Middle frontal gyrus (tissue), 1 donor: Measurements from ENCODE around the gene KISS1R.

Source experiments
- DNase-seq: peaks from one replicate; pipeline ENCODE4 v3.0.0-alpha.2; 2015; ENCODE audit warnings: low spot score; ENCODE audit errors: extremely low spot score

Gene KISS1R

GRCh38 chr19:899336-900042, 17.6 kb upstream of the KISS1R start:
- DNase-seq = no peak

DNA sequence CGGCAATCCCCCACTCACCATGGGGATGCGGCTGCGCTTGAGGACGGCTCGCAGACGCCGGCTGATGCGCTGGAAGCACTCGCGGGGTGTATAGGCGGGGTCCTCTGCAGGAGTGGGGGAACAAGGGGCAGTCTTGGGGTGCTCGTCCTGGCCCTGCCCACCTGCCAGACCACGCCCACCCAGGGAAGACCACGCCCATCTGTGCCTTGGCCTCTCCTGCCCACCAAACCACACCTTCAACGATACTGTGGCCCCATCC, 17.2 kb upstream of the KISS1R start:
- DNase-seq = no peak

- no peak for DNase-seq
These were observed 16.6 kb upstream of the KISS1R start for GRCh38 chr19:900302-901111.

- no peak for DNase-seq
These were observed 15.7 kb upstream of the KISS1R start for GRCh38 chr19:901216-902092.

DNA sequence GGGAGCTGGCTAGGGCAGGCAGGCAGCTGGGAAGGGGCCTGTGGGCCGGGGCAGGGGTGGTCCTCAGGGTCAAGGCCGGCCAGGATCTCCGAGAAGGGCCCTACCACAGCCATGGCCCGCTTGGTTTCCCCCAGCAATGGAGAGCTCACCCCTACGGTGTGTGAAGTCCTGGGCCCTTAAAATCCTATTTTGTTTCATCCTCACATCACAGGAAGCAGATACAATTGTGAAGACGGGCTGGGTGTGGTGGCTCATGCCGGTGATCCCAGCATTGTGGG, 15.1 kb upstream of the KISS1R start:
- no peak for DNase-seq

DNA sequence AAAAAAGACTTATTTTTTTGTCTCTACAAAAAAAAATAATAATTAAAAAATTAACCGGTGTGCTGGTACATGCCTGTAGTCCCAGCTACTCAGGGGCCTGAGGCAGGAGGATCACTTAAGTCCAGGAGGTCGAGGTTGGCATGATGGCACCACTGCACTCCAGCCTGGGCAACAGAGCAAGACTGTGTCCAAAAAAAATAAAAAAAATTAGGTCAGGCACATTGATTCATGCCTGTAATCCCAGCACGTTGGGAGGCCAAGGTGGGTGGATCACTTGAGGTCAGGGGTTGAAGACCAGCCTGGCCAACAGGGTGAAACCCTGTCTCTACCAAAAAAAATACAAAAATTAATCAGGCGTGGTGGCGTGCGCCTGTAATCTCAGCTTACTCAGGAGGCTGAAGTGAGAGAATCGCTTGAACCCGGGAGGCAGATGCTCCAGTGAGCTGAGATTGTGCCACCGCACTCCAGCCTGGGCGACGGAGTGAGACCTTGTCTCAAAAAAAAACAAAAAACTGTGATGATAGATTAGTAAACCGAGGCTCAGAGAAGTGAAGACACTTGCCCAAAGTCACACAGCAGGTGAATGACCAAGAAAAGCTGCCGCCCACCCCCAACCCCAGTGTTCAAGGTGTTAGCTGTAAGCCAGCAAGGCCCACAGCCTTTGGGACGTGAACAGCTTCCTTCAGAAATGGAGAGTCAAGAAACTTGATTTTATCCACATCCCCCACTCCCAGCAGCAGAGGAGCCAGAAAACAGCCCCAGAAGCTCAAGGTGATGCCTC, 14.5 kb upstream of the KISS1R start:
- no peak for DNase-seq

- no peak for DNase-seq
These were observed 13.8 kb upstream of the KISS1R start for GRCh38 chr19:903266-903797.

DNA sequence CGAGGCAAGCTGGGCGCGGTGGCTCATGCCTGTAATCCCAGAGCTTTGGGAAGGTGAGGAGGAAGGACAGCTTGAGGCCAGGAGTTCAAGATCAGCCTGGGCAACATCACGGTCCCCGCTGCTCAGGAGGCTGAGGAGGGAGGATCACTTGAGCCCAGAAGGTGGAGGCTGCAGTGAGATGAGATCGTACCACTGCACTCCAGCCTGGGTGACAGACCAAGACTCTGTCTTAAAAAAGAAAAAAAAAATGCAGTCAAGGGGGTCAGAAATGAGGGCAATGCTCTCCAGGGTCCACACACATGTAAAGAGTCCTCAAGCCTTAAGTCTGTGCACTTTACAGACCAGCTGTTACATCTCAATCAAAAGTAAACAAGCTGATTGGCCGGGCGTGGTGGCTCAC, 12.6 kb upstream of the KISS1R start:
- no peak for DNase-seq

DNA sequence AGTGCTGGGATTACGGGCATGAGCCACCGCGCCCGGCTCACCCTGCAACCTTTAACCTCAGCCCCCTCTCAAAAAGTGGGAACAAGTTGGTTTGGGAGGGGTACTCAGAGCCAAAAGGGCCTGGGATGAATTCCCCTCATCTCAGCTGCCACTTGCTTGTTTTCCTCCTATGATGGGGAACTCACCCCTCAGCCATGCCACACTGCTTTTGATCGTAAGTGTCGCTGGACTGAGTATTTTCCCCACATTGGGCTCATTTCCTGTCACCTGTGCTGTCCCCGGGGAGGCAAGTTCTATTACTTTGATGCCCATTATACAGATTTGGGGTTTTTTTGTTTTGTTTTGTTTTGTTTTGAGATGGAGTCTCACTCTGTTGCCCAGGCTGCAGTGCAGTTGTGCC, 10.7 kb upstream of the KISS1R start:
- no peak for DNase-seq

GRCh38 chr19:907183-907853, 9.8 kb upstream of the KISS1R start:
- no peak for DNase-seq

DNA sequence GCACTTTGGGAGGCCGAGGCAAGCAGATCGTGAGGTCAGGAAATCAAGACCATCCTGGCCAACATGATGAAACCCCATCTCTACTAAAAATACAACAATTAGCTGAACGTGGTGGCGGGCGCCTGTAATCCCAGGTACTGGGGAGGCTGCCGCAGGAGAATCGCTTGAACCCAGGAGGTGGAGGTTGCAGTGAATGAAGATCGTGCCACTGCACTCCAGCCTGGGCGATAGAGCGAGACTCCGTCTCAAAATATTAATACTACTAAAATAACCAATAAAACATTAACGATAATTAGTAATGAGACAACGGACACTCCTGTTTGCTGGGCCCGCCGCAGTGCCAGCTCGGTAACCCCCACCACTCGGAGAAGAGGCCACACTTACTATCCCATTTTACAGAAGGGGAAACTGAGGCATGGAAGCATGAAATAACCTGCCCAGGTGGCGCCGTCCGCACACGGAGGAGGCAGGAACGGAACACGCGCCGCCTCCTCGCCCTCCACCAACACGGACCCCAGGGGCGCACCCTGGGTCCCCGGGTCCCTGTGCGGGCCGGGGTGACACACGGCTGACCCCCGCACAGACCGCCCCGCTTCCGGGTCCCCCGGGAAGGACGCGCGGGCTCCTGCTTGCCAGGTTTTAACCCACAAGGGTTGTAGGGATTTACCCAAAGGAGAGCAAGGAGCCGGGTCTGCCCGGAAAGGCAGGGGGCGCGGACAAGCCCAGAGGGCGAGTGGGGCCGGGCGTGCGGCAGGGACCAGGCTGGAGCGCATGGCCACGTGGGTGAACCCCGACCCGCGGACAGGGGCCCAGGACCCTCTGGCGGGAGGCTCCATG, 5.7 kb upstream of the KISS1R start:
- DNase-seq = no peak

GRCh38 chr19:912181-913079, 4.7 kb upstream of the KISS1R start:
- no peak for DNase-seq

DNA sequence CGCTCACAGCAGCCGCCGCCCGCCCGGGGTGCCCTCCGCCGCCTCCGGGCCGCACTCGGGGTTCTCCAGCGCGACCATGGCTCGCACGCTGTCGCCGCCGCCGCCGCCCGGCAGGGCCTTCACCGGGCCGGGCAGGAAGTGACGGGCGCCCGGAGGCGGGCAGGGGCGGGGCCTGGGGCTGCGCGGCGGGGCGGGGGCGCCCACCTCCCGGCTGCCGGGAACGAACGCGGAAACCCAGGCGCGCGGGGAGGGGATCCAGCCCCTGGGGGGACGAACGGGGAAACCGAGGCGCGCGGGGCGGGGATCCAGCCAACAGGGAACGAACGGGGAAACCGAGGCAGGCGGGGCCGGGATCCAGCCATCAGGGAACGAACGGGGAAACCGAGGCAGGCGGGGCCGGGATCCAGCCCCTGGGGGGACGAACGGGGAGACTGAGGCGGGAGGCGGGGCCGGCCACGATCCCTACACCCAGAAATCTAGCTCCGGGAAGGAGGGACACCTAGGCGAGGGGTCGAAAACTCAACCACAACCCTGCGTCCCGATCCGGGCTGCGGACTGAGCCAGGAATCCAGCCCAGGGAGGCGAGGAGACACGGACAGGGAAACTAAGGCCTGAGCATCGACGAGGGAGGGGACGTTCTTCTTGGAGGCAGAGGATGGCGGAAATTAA, 3.9 kb upstream of the KISS1R start, which contains the start of gene R3HDM4:
Gene R3HDM4, minus strand, starts transcription at position 140 of the 669 bp plus-strand sequence. Its CDS starts 62 bp downstream, at position 78.
- DNase-seq = peak; percentile 33

DNA sequence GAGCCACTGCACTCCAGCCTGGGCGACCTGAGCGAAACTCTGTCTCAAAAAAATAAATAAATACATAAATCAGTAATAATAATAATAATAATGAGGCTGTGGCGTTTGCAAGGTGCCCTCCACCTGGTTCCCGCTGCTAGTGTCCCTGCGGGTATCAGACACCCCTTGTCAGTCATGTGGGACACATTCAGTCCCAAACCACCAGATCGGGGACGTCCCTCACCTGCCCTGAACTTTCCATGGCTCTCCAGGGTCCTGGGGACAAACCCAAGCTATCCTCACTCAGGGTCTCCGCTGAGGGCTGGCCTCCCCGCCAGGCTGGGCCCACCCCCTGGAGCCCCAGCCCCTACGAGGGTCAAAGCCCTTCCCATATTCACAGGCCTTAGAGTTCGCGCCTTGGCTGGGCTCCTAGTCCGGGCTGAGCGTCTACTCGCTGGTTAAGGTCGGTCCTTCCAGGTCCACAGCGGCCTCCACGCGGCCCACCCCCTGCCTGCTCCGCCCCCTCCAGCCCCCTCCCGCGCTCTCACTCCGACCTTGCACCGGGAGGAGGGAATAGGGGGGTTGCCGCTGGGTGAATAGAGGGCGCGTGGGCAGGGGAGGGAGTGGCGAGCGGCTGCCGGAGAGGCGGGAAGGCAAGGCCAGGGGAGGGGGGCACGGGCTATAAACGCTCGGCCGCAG, 349 bp upstream of the KISS1R start:
- DNase-seq = no peak

GRCh38 chr19:918152-918437, 962 bp downstream of the KISS1R start:
- no peak for DNase-seq

DNA sequence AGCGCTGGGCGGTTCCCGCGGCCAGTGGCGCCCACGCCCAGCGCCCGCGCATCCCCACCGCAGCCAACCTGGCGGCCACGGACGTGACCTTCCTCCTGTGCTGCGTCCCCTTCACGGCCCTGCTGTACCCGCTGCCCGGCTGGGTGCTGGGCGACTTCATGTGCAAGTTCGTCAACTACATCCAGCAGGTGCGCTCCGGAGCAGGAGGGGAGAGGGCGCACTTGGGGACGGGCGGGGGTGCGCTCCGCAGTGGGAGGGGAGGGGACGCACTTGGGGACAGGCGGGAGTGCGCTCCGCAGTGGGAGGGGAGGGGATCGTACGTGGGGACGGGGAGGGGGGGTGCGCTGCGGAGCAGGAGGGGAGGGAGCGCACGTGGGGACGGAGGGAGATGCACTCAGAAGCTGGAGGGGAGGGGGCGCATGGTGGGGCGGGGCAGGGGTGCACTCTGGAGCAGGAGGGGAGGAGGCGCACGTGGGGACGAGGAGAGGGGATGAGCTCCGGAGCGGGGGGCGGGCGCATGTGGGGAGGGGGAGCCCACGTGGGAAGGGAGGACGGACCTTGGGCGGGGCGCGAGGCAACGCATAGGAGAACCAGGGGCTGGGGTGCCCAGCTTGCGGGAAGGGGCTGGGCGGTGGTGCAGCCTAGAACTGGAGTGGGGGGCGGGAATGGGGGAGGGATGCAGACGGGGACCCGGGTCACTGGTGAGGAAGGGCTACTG, 1.5 kb downstream of the KISS1R start:
- no peak for DNase-seq
